ENCODE data around the gene HOXA5. TPM values are rescaled to one million over a fixed set of nuclear protein-coding genes. Genes with fewer than 3 reads are reported as not detected.
A peak's percentile ranks its signal among the peaks of the same experiment; 100 is the strongest.

HOXA5 gene
- total RNA-seq, 3 donors from 2014 or later, result 16.1 to 26.6 (median 23.8) TPM

DNA sequence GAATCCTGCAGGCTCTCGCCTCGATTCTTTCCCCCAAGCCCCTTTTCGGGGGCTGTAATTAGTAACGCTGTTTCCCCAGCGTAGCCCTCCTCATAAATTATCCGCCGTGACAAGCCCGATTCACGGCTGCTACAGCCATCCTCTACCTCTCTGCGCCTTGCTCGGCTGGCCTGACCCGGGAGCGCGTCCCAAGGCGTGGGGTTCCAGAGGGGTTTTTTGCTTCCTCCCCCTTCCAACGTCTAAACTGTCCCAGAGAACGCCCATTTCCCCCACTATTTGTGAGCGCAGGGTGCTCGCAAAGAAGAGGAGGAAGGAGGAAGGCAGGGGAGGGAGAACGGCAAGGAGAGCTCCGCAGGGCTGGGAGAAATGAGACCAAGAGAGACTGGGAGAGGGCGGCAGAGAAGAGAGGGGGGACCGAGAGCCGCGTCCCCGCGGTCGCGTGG lies 880 bp downstream of the HOXA5 start:
- no peaks in the 10 kb centered on the region for H3K9me3 ChIP-seq
- peak overlapping the region; percentile 28 for H3K4me3 ChIP-seq
- peaks cover 24% of the 10 kb centered on the region for H3K4me1 ChIP-seq (ENCODE audit: low read depth)
- ATAC-seq, result no peak
- intact Hi-C loops (cut with DNase I, micrococcal nuclease), result loop anchor here in 1 of 2 donors (5.0 kb wide), 1 partner anchor 285 kb away; no protein-coding TSS in a partner anchor
- TF ChIP-seq, protein P1, sequence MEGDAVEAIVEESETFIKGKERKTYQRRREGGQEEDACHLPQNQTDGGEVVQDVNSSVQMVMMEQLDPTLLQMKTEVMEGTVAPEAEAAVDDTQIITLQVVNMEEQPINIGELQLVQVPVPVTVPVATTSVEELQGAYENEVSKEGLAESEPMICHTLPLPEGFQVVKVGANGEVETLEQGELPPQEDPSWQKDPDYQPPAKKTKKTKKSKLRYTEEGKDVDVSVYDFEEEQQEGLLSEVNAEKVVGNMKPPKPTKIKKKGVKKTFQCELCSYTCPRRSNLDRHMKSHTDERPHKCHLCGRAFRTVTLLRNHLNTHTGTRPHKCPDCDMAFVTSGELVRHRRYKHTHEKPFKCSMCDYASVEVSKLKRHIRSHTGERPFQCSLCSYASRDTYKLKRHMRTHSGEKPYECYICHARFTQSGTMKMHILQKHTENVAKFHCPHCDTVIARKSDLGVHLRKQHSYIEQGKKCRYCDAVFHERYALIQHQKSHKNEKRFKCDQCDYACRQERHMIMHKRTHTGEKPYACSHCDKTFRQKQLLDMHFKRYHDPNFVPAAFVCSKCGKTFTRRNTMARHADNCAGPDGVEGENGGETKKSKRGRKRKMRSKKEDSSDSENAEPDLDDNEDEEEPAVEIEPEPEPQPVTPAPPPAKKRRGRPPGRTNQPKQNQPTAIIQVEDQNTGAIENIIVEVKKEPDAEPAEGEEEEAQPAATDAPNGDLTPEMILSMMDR (IDR thresholded peaks at IDR 0.05), result no peak
- DNase-seq, result peak in 2 of 3 donors; percentile 34 to 40
- no peaks in the 10 kb centered on the region for H3K36me3 ChIP-seq (ENCODE audit: low read depth)

DNA sequence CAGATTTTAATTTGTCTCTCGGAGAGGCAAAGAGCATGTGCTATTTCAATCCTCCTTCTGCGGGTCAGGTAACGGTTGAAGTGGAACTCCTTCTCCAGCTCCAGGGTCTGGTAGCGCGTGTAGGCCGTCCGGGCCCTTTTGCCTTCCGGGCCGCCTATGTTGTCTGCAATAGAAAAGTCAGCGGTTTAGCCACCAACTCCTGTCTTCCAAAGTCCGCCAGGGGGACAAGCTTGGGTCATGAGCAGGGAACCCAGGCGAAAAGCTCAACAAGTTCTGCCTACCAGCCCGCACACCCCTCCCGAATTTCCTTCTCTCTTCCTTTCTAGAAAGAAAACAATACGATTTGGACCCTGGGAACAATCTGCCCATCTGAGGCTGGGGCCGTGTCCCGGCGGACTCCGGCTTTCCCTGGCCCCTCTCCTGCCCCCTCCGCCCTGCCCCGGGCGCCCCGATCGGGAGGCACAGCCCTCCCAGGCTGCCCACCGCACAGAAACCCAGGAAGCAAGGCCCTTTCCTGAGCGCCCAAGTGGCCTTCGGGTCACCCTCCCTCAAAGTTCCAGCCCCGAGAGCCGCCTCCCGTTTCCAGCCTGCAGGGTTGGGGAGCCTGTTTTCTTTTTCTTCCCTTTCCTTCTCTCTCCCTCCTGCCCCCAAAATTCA lies 1.4 kb downstream of the HOXA5 start:
- peaks cover 27% of the 10 kb centered on the region for H3K4me1 ChIP-seq (ENCODE audit: low read depth)
- TF ChIP-seq, protein P1 (IDR thresholded peaks at IDR 0.05), result no peak
- no peaks in the 10 kb centered on the region for H3K36me3 ChIP-seq (ENCODE audit: low read depth)
- intact Hi-C loops (cut with DNase I, micrococcal nuclease), result loop anchor here in 1 of 2 donors (5.0 kb wide), 1 partner anchor 285 kb away; no protein-coding TSS in a partner anchor
- no peaks in the 10 kb centered on the region for H3K9me3 ChIP-seq
- peak overlapping the region; percentile 28 for H3K4me3 ChIP-seq
- ATAC-seq (no peak), DNase-seq (peak; percentile 44 to 61 (median 51))

- ATAC-seq, result no peak
- Histone ChIP-seq H3K36me3 (ENCODE audit: low read depth) (no peaks in the 10 kb centered on the region), H3K4me3 (no peak overlapping the region), H3K4me1 (ENCODE audit: low read depth) (peaks cover 27% of the 10 kb centered on the region), H3K9me3 (no peaks in the 10 kb centered on the region)
- TF ChIP-seq, protein P1 (IDR thresholded peaks at IDR 0.05), result no peak
- intact Hi-C loops (cut with DNase I, micrococcal nuclease), result loop anchor here in 1 of 2 donors (5.0 kb wide), 1 partner anchor 284 kb away; no protein-coding TSS in a partner anchor
- peak in 2 of 3 donors; percentile 25 to 34 for DNase-seq
Observed at GRCh38 chr7:27141137-27141922, 2.2 kb downstream of the HOXA5 start.

DNA sequence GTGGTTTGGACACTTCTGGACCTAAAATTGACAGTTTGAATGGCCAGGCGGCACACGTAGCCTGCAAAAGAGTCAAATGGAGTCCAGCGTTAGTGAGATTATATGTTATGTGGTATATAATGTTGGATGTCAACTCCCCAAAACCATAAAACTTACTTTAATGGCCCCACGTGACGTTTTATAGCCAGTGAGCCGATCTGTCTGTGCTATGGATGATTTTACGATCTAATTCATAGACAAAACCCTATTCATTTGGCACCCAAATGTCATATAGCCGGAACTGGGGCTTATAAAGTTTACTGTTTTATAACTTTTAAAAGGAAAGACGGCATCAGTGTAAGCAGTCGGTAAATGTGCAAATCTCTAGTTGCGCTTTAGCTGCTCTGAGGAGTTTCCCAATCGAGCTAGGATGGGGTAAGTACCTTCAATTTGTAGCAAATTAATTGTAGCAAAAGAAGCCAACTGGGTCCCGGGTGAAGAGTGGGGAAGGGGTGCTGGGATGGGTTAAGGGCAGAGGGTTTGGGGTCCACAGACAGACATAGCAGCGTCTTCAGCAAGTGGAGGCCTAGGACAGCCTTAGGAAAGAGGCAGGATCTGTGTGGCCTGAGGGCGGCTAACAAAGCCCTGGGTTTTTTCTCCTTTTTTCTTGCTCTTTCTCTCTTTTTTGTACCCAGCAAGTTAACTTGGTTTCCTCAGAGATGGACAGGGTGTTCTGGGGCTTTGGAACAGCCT lies 3.2 kb downstream of the HOXA5 start:
- TF ChIP-seq, protein P1 (IDR thresholded peaks at IDR 0.05), result no peak
- peak; percentile 60 for ATAC-seq
- H3K4me3 ChIP-seq, result peak overlapping the region; percentile 36
- intact Hi-C loops (cut with DNase I, micrococcal nuclease), result loop anchor here in 1 of 2 donors (5.0 kb wide), 1 partner anchor 283 kb away; no protein-coding TSS in a partner anchor
- peak in 2 of 3 donors; percentile 52 to 91 for DNase-seq
- peaks cover 33% of the 10 kb centered on the region for H3K4me1 ChIP-seq (ENCODE audit: low read depth)
- no peaks in the 10 kb centered on the region for H3K9me3 ChIP-seq
- H3K36me3 ChIP-seq (ENCODE audit: low read depth), result no peaks in the 10 kb centered on the region
